HCT116 (cell line): ENCODE results near the gene KANSL3. TPM values are rescaled to one million over a fixed set of nuclear protein-coding genes. Genes with fewer than 3 reads are reported as not detected.

Source experiments
- ATAC-seq: fragments of 200-7000 bp; cut with Tn5 transposase; 2 replicates; pipeline ENCODE4 v1.9.1; 2020; ENCODE audit warnings: mild to moderate bottlenecking, moderate library complexity
- BruUV-seq: library from RNA; stranded (reverse); fragments of 400-500 nt; replicated peaks from 2 replicates; lab custom pipeline; 2021; lab: Mats Ljungman, UMichigan
- CTCF ChIA-PET: fragments of 300-600 bp; sonication (Branson Sonifier 250); formaldehyde crosslinking; loops from one replicate; lab custom pipeline; 2021; ENCODE audit warnings: antibody characterized with exemption; lab: Charles Lee
- POLR2A ChIA-PET: fragments of 300-600, 350-600 bp; sonication (Branson Sonifier 250); formaldehyde crosslinking; loops from one replicate; lab custom pipeline; 2021; ENCODE audit warnings: antibody characterized with exemption; lab: Charles Lee
- RAD21 ChIA-PET, 2 experiments: fragments of 300-600 bp; sonication (Branson Sonifier 250); formaldehyde crosslinking; loops; one replicate each; lab custom pipeline; 2023; ENCODE audit warnings: low total read pairs in 2 of 2; ENCODE audit not compliant: uncharacterized antibody in 2 of 2, unreplicated experiment in 2 of 2, low non-redundant PET in 1 of 2; lab: Charles Lee
- DNase-seq: peaks from one replicate; pipeline ENCODE4 v3.0.0-alpha.2; 2010; ENCODE audit warnings: low read depth, low spot score
- H2AFZ ChIP-seq: fragments of 200-600 bp; shearing (Covaris generic), sonication (generic); 2 replicates; pipeline ENCODE4 v1.6.1; 2017; ENCODE audit warnings: low read depth, mixed run types, mixed read lengths, antibody characterized with exemption, low read length; ENCODE audit not compliant: poor library complexity, severe bottlenecking
- H3K27ac ChIP-seq: 2 replicates; pipeline ENCODE4 v1.5.1; 2012; ENCODE audit warnings: low read depth, low read length
- H3K27me3 ChIP-seq: fragments of 200-600 bp; sonication (generic); 2 replicates; pipeline ENCODE4 v1.6.1; 2016; ENCODE audit warnings: mixed run types, low read length, mixed read lengths; ENCODE audit not compliant: insufficient read depth
- H3K36me3 ChIP-seq, 2 experiments: fragments of 200-500 bp in 1 of 2; fragments of 200-600 bp in 1 of 2; sonication (Bioruptor generic) in 1 of 2; sonication (generic) in 1 of 2; 2 replicates each; pipeline versions ENCODE4 v1.5.1 to v1.6.1; 2014 to 2016; ENCODE audit warnings: low read length in 2 of 2, inconsistent platforms in 1 of 2, mixed read lengths in 1 of 2, mixed run types in 1 of 2; ENCODE audit not compliant: insufficient read depth in 2 of 2, control insufficient read depth in 1 of 2
- H3K4me1 ChIP-seq, 2 experiments: fragments of 200-600 bp in 1 of 2; sonication (generic) in 1 of 2; 2 replicates each; pipeline versions ENCODE4 v1.5.1 to v1.6.1; 2012 to 2017; ENCODE audit warnings: low read length in 2 of 2, inconsistent platforms in 1 of 2, mild to moderate bottlenecking in 1 of 2, mixed read lengths in 1 of 2, mixed run types in 1 of 2, moderate library complexity in 1 of 2; ENCODE audit not compliant: insufficient read depth in 2 of 2, control insufficient read depth in 1 of 2
- H3K4me2 ChIP-seq: fragments of 200-600 bp; sonication (generic); 2 replicates; pipeline ENCODE4 v1.6.1; 2017; ENCODE audit warnings: mixed run types, low read length, mixed read lengths
- H3K4me3 ChIP-seq, 2 experiments: fragments of 200-600 bp in 1 of 2; sonication (generic) in 1 of 2; replicated peaks in 1 of 2; 2 replicates each; pipeline ENCODE4 v1.5.1; 2011 to 2016; ENCODE audit warnings: low read length in 2 of 2, control low read depth in 1 of 2, low read depth in 1 of 2, mild to moderate bottlenecking in 1 of 2, mixed read lengths in 1 of 2, mixed run types in 1 of 2
- H3K79me2 ChIP-seq: fragments of 200-600 bp; sonication (generic); 2 replicates; pipeline ENCODE4 v1.6.1; 2017; ENCODE audit warnings: mild to moderate bottlenecking, mixed run types, low read length, moderate library complexity, mixed read lengths; ENCODE audit not compliant: insufficient read depth
- H3K9ac ChIP-seq: fragments of 200-600 bp; sonication (generic); 2 replicates; pipeline ENCODE4 v1.6.1; 2016; ENCODE audit warnings: low read length, mixed read lengths
- H3K9me2 ChIP-seq: fragments of 200-600 bp; sonication (generic), shearing (Covaris generic); 2 replicates; pipeline ENCODE4 v1.6.1; 2017; ENCODE audit warnings: mixed run types, mild to moderate bottlenecking, moderate library complexity; ENCODE audit not compliant: insufficient read depth
- H3K9me3 ChIP-seq, 2 experiments: fragments of 200-500 bp in 1 of 2; fragments of 200-600 bp in 1 of 2; sonication (Bioruptor generic) in 1 of 2; sonication (generic) in 1 of 2; 2 replicates each; pipeline ENCODE4 v1.6.1; 2014 to 2017; ENCODE audit warnings: low read length in 2 of 2, mixed read lengths in 2 of 2, inconsistent platforms in 1 of 2, low read depth in 1 of 2, mild to moderate bottlenecking in 1 of 2, mixed run types in 1 of 2, moderate library complexity in 1 of 2; ENCODE audit not compliant: control insufficient read depth in 1 of 2, insufficient read depth in 1 of 2
- H4K20me1 ChIP-seq: fragments of 200-600 bp; sonication (generic), shearing (Covaris generic); 2 replicates; pipeline ENCODE4 v1.6.1; 2017; ENCODE audit warnings: mixed run types, mild to moderate bottlenecking, moderate library complexity; ENCODE audit not compliant: insufficient read depth
- CBX3 ChIP-seq: IDR thresholded peaks from 2 replicates; pipeline ENCODE4 v1.6.1; 2012; ENCODE audit warnings: low read depth
- CEBPB ChIP-seq: IDR thresholded peaks from 2 replicates; pipeline ENCODE4 v1.6.1; 2012; ENCODE audit warnings: low read depth
- EGR1 ChIP-seq: IDR thresholded peaks from 2 replicates; pipeline ENCODE4 v1.6.1; 2012; ENCODE audit warnings: low read depth
- ELF1 ChIP-seq: IDR thresholded peaks from 2 replicates; pipeline ENCODE4 v1.6.1; 2012; ENCODE audit warnings: low read depth, borderline replicate concordance
- EZH2 ChIP-seq: fragments of 200-600 bp; sonication (generic); IDR thresholded peaks from 2 replicates; pipeline ENCODE4 v1.6.1; 2017; ENCODE audit warnings: antibody characterized with exemption, mixed run types
- EZH2phosphoT487 ChIP-seq: fragments of 200-600 bp; IDR thresholded peaks from 2 replicates; pipeline ENCODE4 v1.6.1; 2018; ENCODE audit warnings: antibody characterized with exemption, borderline replicate concordance
- FOSL1 ChIP-seq: IDR thresholded peaks from 2 replicates; pipeline ENCODE4 v1.6.1; 2012; ENCODE audit warnings: low read depth
- POLR2A ChIP-seq: IDR thresholded peaks from 2 replicates; pipeline ENCODE4 v1.7.0; 2011; ENCODE audit warnings: borderline replicate concordance; ENCODE audit not compliant: insufficient read depth, insufficient read length; ENCODE audit errors: extremely low read depth
- SIN3A ChIP-seq: IDR thresholded peaks from 2 replicates; pipeline ENCODE4 v1.6.1; 2012; ENCODE audit warnings: low read depth
- SRF ChIP-seq: IDR thresholded peaks from 2 replicates; pipeline ENCODE4 v1.6.1; 2012; ENCODE audit warnings: low read depth
- YY1 ChIP-seq: IDR thresholded peaks from 2 replicates; pipeline ENCODE4 v1.6.1; 2011; ENCODE audit warnings: low read length, low read depth, moderate library complexity, mild to moderate bottlenecking; ENCODE audit not compliant: insufficient replicate concordance; ENCODE audit errors: extremely low read depth
- ZBTB33 ChIP-seq: IDR thresholded peaks from 2 replicates; pipeline ENCODE4 v1.6.1; 2011; ENCODE audit warnings: mild to moderate bottlenecking, low read length, moderate library complexity; ENCODE audit not compliant: insufficient replicate concordance; ENCODE audit errors: extremely low read depth
- ZFX ChIP-seq: fragments of 450-650 bp; IDR thresholded peaks from 2 replicates; pipeline ENCODE4 v1.6.1; 2017
- ZNF274 ChIP-seq: fragments of 200-500 bp; sonication (Bioruptor generic); IDR thresholded peaks from 2 replicates; pipeline ENCODE4 v1.6.1; 2014; ENCODE audit warnings: mild to moderate bottlenecking, low read depth, low read length, inconsistent platforms
- intact Hi-C: fragments of 100-400 bp; cut with micrococcal nuclease; formaldehyde crosslinking; loops from 2 replicates; pipeline ENCODE4 v1.10.0; 2022
- total RNA-seq: library from RNA; stranded (reverse); gene quantifications from one replicate; pipeline ENCODE4 v1.2.1, GENCODE V29; 2021; ENCODE audit not compliant: unreplicated experiment
- TF ChIP-seq, protein P1 (sequence below), 3 experiments: fragments of 200-600 bp in 1 of 3; sonication (generic) in 1 of 3; IDR thresholded peaks in 2 of 3; conservative IDR thresholded peaks in 1 of 3; 2 replicates each; pipeline ENCODE4 v1.5.1; 2012 to 2017; ENCODE audit warnings: low read depth in 2 of 3, low read length in 2 of 3, antibody characterized with exemption in 1 of 3, borderline replicate concordance in 1 of 3, control low read depth in 1 of 3, mild to moderate bottlenecking in 1 of 3, mixed read lengths in 1 of 3, mixed run types in 1 of 3, moderate library complexity in 1 of 3; ENCODE audit not compliant: insufficient read depth in 1 of 3

KANSL3 gene
- total RNA-seq, 1 experiment from 2014 or later: 35.8 TPM

DNA sequence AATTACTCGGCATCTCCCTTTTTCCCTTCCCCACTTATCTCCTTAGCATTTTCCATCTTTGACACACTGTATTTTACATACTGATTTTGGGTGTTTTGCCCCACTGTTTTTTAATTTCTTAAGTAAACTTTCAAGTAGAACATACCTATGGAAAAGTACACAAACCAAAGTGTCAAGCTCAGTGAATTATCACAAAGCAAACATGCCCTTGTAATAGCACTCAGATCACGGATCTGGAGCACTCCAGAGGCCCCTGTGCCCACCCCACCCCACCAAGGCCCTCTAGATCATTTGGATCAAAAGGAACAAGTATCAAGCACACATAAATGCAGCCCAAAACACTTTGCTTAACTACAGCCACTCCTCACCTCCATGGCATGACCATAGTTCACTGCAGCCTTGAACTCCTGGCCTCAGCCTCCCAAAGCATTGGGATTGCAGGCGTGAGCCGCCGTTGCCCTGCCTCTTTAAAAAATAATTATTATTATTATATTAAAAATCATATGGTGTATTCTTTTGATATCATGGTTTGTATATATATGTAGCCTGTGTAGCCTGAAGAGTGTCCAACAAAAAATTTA lies 42.5 kb upstream of the KANSL3 start:
- no TSS peak for BruUV-seq
- H3K27me3 ChIP-seq: no peaks in the 10 kb centered on the region
- TF ChIP-seq FOSL1 (no peak), EGR1 (no peak), POLR2A (no peak)
- H3K9me3 ChIP-seq: no peaks in the 10 kb centered on the region
- ChIA-PET POLR2A (no interaction called here), CTCF (no interaction called here), RAD21 (no interaction called here)
- no peak overlapping the region for H3K4me3 ChIP-seq
- no peaks in the 10 kb centered on the region for H3K79me2 ChIP-seq
- no peaks in the 10 kb centered on the region for H3K4me1 ChIP-seq
- intact Hi-C loops: no loop called here
- no peaks in the 10 kb centered on the region for H4K20me1 ChIP-seq
- H3K9me2 ChIP-seq: no peaks in the 10 kb centered on the region
- H3K36me3 ChIP-seq: no peaks in the 10 kb centered on the region
- DNase-seq: no peak
- H3K4me2 ChIP-seq: no peak overlapping the region
- no peak overlapping the region for H3K9ac ChIP-seq
- no peak overlapping the region for H3K27ac ChIP-seq
- no peak overlapping the region for H2AFZ ChIP-seq
- no peak for ATAC-seq

DNA sequence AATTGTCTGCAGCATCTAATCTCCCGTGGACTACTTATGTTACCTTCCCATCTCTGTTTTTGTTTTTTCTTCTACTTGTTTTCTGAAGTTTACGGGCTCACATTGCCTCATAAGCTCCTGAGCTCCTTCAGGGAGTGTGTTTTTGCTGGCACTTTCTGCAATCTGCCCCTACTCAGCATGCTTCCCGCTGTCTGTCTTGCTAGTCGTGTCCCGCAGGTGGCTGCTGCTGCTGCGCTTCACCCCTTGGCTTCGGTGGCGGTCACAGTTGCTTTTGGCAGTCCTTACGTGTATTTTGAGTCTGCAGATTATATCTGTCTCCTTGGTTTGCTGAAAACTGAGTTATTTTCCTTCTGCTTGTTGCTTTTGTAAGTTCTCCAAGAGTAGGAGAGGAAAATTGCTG lies 41.7 kb upstream of the KANSL3 start:
- no peaks in the 10 kb centered on the region for H3K79me2 ChIP-seq
- TF ChIP-seq, protein P1, sequence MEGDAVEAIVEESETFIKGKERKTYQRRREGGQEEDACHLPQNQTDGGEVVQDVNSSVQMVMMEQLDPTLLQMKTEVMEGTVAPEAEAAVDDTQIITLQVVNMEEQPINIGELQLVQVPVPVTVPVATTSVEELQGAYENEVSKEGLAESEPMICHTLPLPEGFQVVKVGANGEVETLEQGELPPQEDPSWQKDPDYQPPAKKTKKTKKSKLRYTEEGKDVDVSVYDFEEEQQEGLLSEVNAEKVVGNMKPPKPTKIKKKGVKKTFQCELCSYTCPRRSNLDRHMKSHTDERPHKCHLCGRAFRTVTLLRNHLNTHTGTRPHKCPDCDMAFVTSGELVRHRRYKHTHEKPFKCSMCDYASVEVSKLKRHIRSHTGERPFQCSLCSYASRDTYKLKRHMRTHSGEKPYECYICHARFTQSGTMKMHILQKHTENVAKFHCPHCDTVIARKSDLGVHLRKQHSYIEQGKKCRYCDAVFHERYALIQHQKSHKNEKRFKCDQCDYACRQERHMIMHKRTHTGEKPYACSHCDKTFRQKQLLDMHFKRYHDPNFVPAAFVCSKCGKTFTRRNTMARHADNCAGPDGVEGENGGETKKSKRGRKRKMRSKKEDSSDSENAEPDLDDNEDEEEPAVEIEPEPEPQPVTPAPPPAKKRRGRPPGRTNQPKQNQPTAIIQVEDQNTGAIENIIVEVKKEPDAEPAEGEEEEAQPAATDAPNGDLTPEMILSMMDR (IDR thresholded peaks at IDR 0.05 in 2 of 3, conservative IDR thresholded peaks at IDR 0.05 in 1 of 3; ENCODE audit: borderline replicate concordance in 1 of 3, insufficient read depth in 1 of 3, low read depth in 2 of 3, low read length in 2 of 3): no peak
- TF ChIP-seq ZNF274 (no peak), SIN3A (no peak), EZH2 (no peak), ZBTB33 (no peak), EZH2phosphoT487 (no peak), YY1 (no peak), CBX3 (no peak), CEBPB (no peak), ZFX (no peak), ELF1 (no peak), FOSL1 (no peak), POLR2A (no peak), SRF (no peak), EGR1 (no peak)
- TF ChIP-seq, all 23 proteins: peak for 0
- ATAC-seq: no peak
- Histone ChIP-seq H2AFZ (no peak overlapping the region), H3K4me1 (no peaks in the 10 kb centered on the region), H3K4me2 (no peak overlapping the region), H3K9ac (no peak overlapping the region), H3K27me3 (no peaks in the 10 kb centered on the region), H3K9me2 (no peaks in the 10 kb centered on the region), H3K9me3 (no peaks in the 10 kb centered on the region), H3K36me3 (no peaks in the 10 kb centered on the region), H4K20me1 (no peaks in the 10 kb centered on the region), H3K27ac (no peak overlapping the region), H3K4me3 (no peak overlapping the region)
- no peak for DNase-seq
- ChIA-PET POLR2A (no interaction called here), RAD21 (no interaction called here), CTCF (no interaction called here)
- intact Hi-C loops: no loop called here
- no TSS peak for BruUV-seq
